ENCODE data around the gene CDCP2. TPM values are rescaled to one million over a fixed set of nuclear protein-coding genes. Genes with fewer than 3 reads are reported as not detected.

Gene CDCP2
- total and polyA plus RNA-seq, 2 of the 8 experiments (the other 6 are each of a cell fraction or from before 2014, with no cell fraction given) = not detected

DNA sequence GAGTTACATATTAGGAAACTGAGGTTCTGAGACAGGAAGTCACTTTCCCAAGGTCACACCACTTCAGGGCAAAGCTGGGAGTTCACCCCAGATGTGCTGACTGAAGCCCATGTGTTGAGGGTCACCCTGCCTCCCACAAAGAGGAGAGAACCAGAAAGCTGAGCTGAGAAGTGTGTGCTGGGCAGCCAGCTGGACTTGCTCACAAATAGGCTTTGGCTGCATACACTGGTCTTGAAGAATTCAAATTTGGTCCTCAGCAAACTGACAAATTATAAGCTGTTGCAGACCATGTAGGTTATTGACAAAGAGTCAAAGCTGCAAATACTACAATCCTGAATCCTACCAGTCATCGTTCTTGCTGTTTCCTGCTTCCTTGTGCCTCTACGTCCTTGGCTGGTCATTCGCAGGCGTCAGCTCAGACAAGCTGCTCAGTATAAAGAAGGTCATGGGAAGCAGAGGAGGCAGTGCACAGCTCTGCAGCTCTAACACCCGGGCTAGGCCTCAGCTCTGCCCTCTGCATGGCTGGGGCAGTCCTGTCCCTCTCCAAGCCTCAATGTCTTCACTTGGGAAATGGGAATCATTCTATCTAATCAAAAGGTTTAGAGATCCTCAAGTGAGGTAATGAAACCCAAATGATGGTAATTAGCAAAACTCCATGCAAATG, 40.0 kb downstream of the CDCP2 start:
- ChIA-PET POLR2A (ENCODE audit: partially characterized antibody) (interaction anchor here (0.6 kb wide), 1 partner anchor 194 kb away, joined by 3 read pairs; no protein-coding TSS in a partner anchor), CTCF (ENCODE audit: partially characterized antibody) (interaction anchor here (0.5 to 3.5 kb wide), 9 partner anchors 9 to 543 kb away, joined by 3 to 19 read pairs (median 4); no protein-coding TSS in a partner anchor)
- Histone ChIP-seq H3K27ac (ENCODE audit: low read depth, low read length) (no peak overlapping the region), H3K4me2 (ENCODE audit: insufficient read depth in 1 of 2, low read depth in 2 of 2, low read length in 2 of 2) (no peak overlapping the region), H3K18ac (ENCODE audit: extremely low read depth, low read length) (no peak overlapping the region), H3K56ac (replicated peaks; ENCODE audit: insufficient read length, low read depth, low read length) (no peak overlapping the region), H3K14ac (ENCODE audit: insufficient read length) (no peak overlapping the region), H4K20me1 (replicated peaks in 1 of 2; ENCODE audit: control insufficient read depth in 1 of 2, insufficient read depth in 2 of 2, low read length in 2 of 2) (no peaks in the 10 kb centered on the region), H3K4ac (replicated peaks; ENCODE audit: insufficient read length, low read depth, low read length) (no peak overlapping the region), H3K79me2 (ENCODE audit: control insufficient read depth in 1 of 2, insufficient read depth in 2 of 2, low read length in 2 of 2) (no peaks in the 10 kb centered on the region), H2BK15ac (ENCODE audit: low read length) (no peak overlapping the region), H3K79me1 (ENCODE audit: low read depth, low read length) (no peaks in the 10 kb centered on the region), H2AFZ (ENCODE audit: low read length) (no peak overlapping the region), H3K23ac (ENCODE audit: insufficient read length) (no peak overlapping the region), H4K8ac (ENCODE audit: extremely low read depth, insufficient read depth, low read length) (no peak overlapping the region), H4K5ac (ENCODE audit: insufficient read length, low read depth, low read length) (no peak overlapping the region), H3K9ac (replicated peaks in 1 of 4; ENCODE audit: extremely low read depth in 1 of 4, low read depth in 3 of 4, low read length in 3 of 4) (no peak overlapping the region), H2BK120ac (replicated peaks; ENCODE audit: low read depth, low read length) (no peak overlapping the region), H3K4me1 (replicated peaks in 1 of 4; ENCODE audit: control insufficient read depth in 3 of 4, insufficient read depth in 4 of 4, low read length in 3 of 4) (peaks cover 0 to 4% (median 0%) of the 10 kb centered on the region in 4 experiments; a peak in 1 of 7 replicates), H4K91ac (replicated peaks; ENCODE audit: insufficient read length, low read length) (no peak overlapping the region), H3K23me2 (ENCODE audit: low read depth, low read length) (no peaks in the 10 kb centered on the region), H3K27me3 (replicated peaks in 1 of 4; ENCODE audit: control insufficient read depth in 3 of 4, extremely low read depth in 1 of 4, insufficient read depth in 3 of 4, low read length in 3 of 4) (no peaks in the 10 kb centered on the region; a peak in 1 of 7 replicates), H2AK5ac (ENCODE audit: low read depth, low read length) (no peak overlapping the region), H2BK20ac (ENCODE audit: low read length) (no peak overlapping the region), H2BK5ac (ENCODE audit: low read depth, low read length) (no peak overlapping the region), H3K9me3 (ENCODE audit: insufficient read depth in 2 of 2, low read depth in 1 of 2, low read length in 1 of 2) (no peaks in the 10 kb centered on the region), H3K4me3 (ENCODE audit: extremely low read depth in 1 of 4, insufficient read depth in 2 of 4, low read depth in 3 of 4, low read length in 4 of 4) (no peak overlapping the region), H3K36me3 (ENCODE audit: control insufficient read depth in 2 of 4, insufficient read depth in 4 of 4, low read length in 3 of 4) (no peaks in the 10 kb centered on the region), H2BK12ac (ENCODE audit: low read depth, low read length) (no peak overlapping the region)
- WGBS, 2 experiments (ENCODE audit: extremely low coverage in 1 of 2, insufficient coverage in 1 of 2, insufficient read length in 1 of 2, insufficient replicate concordance in 2 of 2, low coverage in 1 of 2, low lambda C conversion rate in 2 of 2, missing lambda C conversion rate in 1 of 2) = 90% methylated on average over 5 of the region's 5 CpGs; no CpG with 5 or more reads in 1 of the 2 experiments
- FAIRE-seq (no peak), DNase-seq (ENCODE audit: low read depth in 1 of 2, low spot score in 2 of 2) (no peak)
- TF ChIP-seq BCL11A (IDR thresholded peaks at IDR 0.05; ENCODE audit: low read depth in 2 of 2, low read length in 2 of 2) = no peak
- no peak for TF ChIP-seq NRF1 (IDR thresholded peaks at IDR 0.05; ENCODE audit: low read depth, low read length)
- TF ChIP-seq SIRT6 (IDR thresholded peaks at IDR 0.05; ENCODE audit: low read length) = no peak
- no peak for TF ChIP-seq CEBPB (IDR thresholded peaks at IDR 0.05; ENCODE audit: low read depth, low read length)
- TF ChIP-seq SUZ12 (IDR thresholded peaks at IDR 0.05; ENCODE audit: low read length) = no peak
- TF ChIP-seq SRF (IDR thresholded peaks at IDR 0.05; ENCODE audit: low read depth, low read length) = no peak
- TF ChIP-seq CHD2 (IDR thresholded peaks at IDR 0.05; ENCODE audit: low read length) = no peak
- TF ChIP-seq POLR2AphosphoS5 (IDR thresholded peaks at IDR 0.05; ENCODE audit: low read depth, low read length) = no peak
- no peak for TF ChIP-seq CBX5 (IDR thresholded peaks at IDR 0.05; ENCODE audit: low read depth, low read length)

Data from H1 (cell line).